ENCODE measurements around the gene S100A2. TPM values are rescaled to one million over a fixed set of nuclear protein-coding genes. Genes with fewer than 3 reads are reported as not detected.

Gene S100A2
- total and polyA plus RNA-seq, 2 of the 13 experiments (the other 11 are each of a cell fraction or from before 2014, with no cell fraction given) = 1.2 TPM

- TF ChIP-seq AHDC1 (CRISPR knock-in tag; IDR thresholded peaks at IDR 0.05; ENCODE audit: borderline replicate concordance) (no peak), SNRNP70 (IDR thresholded peaks at IDR 0.05; ENCODE audit: low read depth, low read length) (no peak), ZNF17 (CRISPR knock-in tag; IDR thresholded peaks at IDR 0.05) (no peak), ARID4A (CRISPR knock-in tag; IDR thresholded peaks at IDR 0.05; ENCODE audit: borderline replicate concordance) (no peak), HMGXB3 (CRISPR knock-in tag; IDR thresholded peaks at IDR 0.05; ENCODE audit: borderline replicate concordance) (no peak), ZNF792 (CRISPR knock-in tag; IDR thresholded peaks at IDR 0.05) (0 out of 2 replicates have a peak, but pooled peaks have one; percentile 27), SP1 (IDR thresholded peaks at IDR 0.05) (no peak), SP1 (CRISPR knock-in tag; IDR thresholded peaks at IDR 0.05) (0 out of 2 replicates have a peak, but pooled peaks have one; percentile 16), KLF11 (CRISPR knock-in tag; IDR thresholded peaks at IDR 0.05) (no peak), ZNF263 (CRISPR knock-in tag; IDR thresholded peaks at IDR 0.05) (peak; percentile 67; the same call in 1 of the 2 replicates), HOXA9 (CRISPR knock-in tag; IDR thresholded peaks at IDR 0.05; ENCODE audit: borderline replicate concordance) (no peak), THYN1 (CRISPR knock-in tag; IDR thresholded peaks at IDR 0.05; ENCODE audit: borderline replicate concordance, low read depth) (no peak), ZNF781 (CRISPR knock-in tag; IDR thresholded peaks at IDR 0.05; ENCODE audit: borderline replicate concordance, not compliant biosample characterization) (no peak), SIX4 (CRISPR knock-in tag; IDR thresholded peaks at IDR 0.05) (no peak)
Observed at GRCh38 chr1:153566414-153567371, 1.0 kb upstream of the S100A2 start (continued).

Data from HepG2 (cell line).